IPS DF 6.9 (cell line): Measurements from ENCODE around the gene EYA2.

Experiments used
- DNase-seq: peaks from one replicate; pipeline ENCODE4 v3.0.0-alpha.2; 2013; ENCODE audit warnings: low read depth, low spot score
- H3K27ac ChIP-seq: one replicate; pipeline ENCODE4 v1.5.1; 2013; ENCODE audit warnings: low read length, control low read depth
- H3K27me3 ChIP-seq: 2 replicates; pipeline ENCODE4 v1.6.1; 2013; ENCODE audit warnings: mild to moderate bottlenecking, low read length; ENCODE audit not compliant: control insufficient read depth, insufficient read depth
- H3K36me3 ChIP-seq: 2 replicates; pipeline ENCODE4 v1.6.1; 2013; ENCODE audit warnings: low read length; ENCODE audit not compliant: control insufficient read depth, insufficient read depth
- H3K4me1 ChIP-seq: 2 replicates; pipeline ENCODE4 v1.6.1; 2013; ENCODE audit warnings: low read length; ENCODE audit not compliant: control insufficient read depth, insufficient read depth
- H3K4me3 ChIP-seq: 2 replicates; pipeline ENCODE4 v1.5.1; 2013; ENCODE audit warnings: mild to moderate bottlenecking, low read length
- H3K9me3 ChIP-seq: 2 replicates; pipeline ENCODE4 v1.6.1; 2013; ENCODE audit warnings: low read length, inconsistent platforms; ENCODE audit not compliant: control insufficient read depth, insufficient read depth
- WGBS: extraction: QIAGEN DNeasy Blood & Tissue Kit; methylation state at CpG from one replicate; pipeline ENCODE4 v1.1.7; 2013; ENCODE audit warnings: mixed read lengths, missing lambda C conversion rate; ENCODE audit not compliant: insufficient read length, insufficient coverage; 5-methylcytosine and 5-hydroxymethylcytosine counted together

The EYA2 gene

GRCh38 chr20:46963758-46964617, 69.3 kb downstream of the EYA2 start:
- DNase-seq, result no peak
- Histone ChIP-seq H3K36me3 (no peaks in the 10 kb centered on the region), H3K27ac (no peak overlapping the region), H3K4me1 (0 out of 2 replicates have a peak, but pooled peaks cover 2% of the 10 kb centered on the region), H3K4me3 (no peak overlapping the region), H3K9me3 (no peaks in the 10 kb centered on the region), H3K27me3 (no peaks in the 10 kb centered on the region)
- no CpG with 5 or more reads among the region's 13 CpGs for WGBS

GRCh38 chr20:46964618-46965455, 70.2 kb downstream of the EYA2 start:
- H3K4me1 ChIP-seq, result 0 out of 2 replicates have a peak, but pooled peaks cover 2% of the 10 kb centered on the region
- H3K27ac ChIP-seq, result no peak overlapping the region
- H3K4me3 ChIP-seq, result no peak overlapping the region
- DNase-seq, result no peak
- no peaks in the 10 kb centered on the region for H3K27me3 ChIP-seq
- H3K36me3 ChIP-seq, result no peaks in the 10 kb centered on the region
- no CpG with 5 or more reads among the region's 17 CpGs for WGBS
- no peaks in the 10 kb centered on the region for H3K9me3 ChIP-seq

GRCh38 chr20:46965477-46965876, 70.8 kb downstream of the EYA2 start:
- Histone ChIP-seq H3K27ac (no peak overlapping the region), H3K36me3 (no peaks in the 10 kb centered on the region), H3K27me3 (no peaks in the 10 kb centered on the region), H3K9me3 (no peaks in the 10 kb centered on the region), H3K4me3 (no peak overlapping the region), H3K4me1 (0 out of 2 replicates have a peak, but pooled peaks cover 2% of the 10 kb centered on the region)
- WGBS, result no CpG with 5 or more reads among the region's 14 CpGs
- DNase-seq, result no peak

- H3K27me3 ChIP-seq, result no peaks in the 10 kb centered on the region
- no peak overlapping the region for H3K27ac ChIP-seq
- 0 out of 2 replicates have a peak, but pooled peaks cover 2% of the 10 kb centered on the region for H3K4me1 ChIP-seq
- no CpG with 5 or more reads among the region's 2 CpGs for WGBS
- DNase-seq, result no peak
- H3K4me3 ChIP-seq, result no peak overlapping the region
- no peaks in the 10 kb centered on the region for H3K9me3 ChIP-seq
- no peaks in the 10 kb centered on the region for H3K36me3 ChIP-seq
These were observed 73.0 kb downstream of the EYA2 start for GRCh38 chr20:46967646-46968045.

GRCh38 chr20:46970937-46971630, 76.4 kb downstream of the EYA2 start:
- H3K27ac ChIP-seq, result no peak overlapping the region
- DNase-seq, result peak; percentile 87
- no peaks in the 10 kb centered on the region for H3K9me3 ChIP-seq
- no peaks in the 10 kb centered on the region for H3K36me3 ChIP-seq
- WGBS, result no CpG with 5 or more reads among the region's 4 CpGs
- H3K4me1 ChIP-seq, result no peaks in the 10 kb centered on the region
- H3K27me3 ChIP-seq, result no peaks in the 10 kb centered on the region
- no peak overlapping the region for H3K4me3 ChIP-seq

- Histone ChIP-seq H3K9me3 (no peaks in the 10 kb centered on the region), H3K27me3 (no peaks in the 10 kb centered on the region), H3K36me3 (no peaks in the 10 kb centered on the region), H3K4me3 (no peak overlapping the region), H3K4me1 (no peaks in the 10 kb centered on the region), H3K27ac (no peak overlapping the region)
- WGBS, result no CpG with 5 or more reads among the region's 6 CpGs
- DNase-seq, result no peak
These were observed 79.1 kb downstream of the EYA2 start for GRCh38 chr20:46973766-46974165.

GRCh38 chr20:46974669-46975434, 80.2 kb downstream of the EYA2 start:
- no peak for DNase-seq
- Histone ChIP-seq H3K27ac (no peak overlapping the region), H3K4me3 (no peak overlapping the region), H3K9me3 (no peaks in the 10 kb centered on the region), H3K36me3 (no peaks in the 10 kb centered on the region), H3K4me1 (no peaks in the 10 kb centered on the region), H3K27me3 (no peaks in the 10 kb centered on the region)
- no CpG with 5 or more reads among the region's 10 CpGs for WGBS

- DNase-seq, result no peak
- Histone ChIP-seq H3K36me3 (no peaks in the 10 kb centered on the region), H3K4me3 (no peak overlapping the region), H3K4me1 (no peaks in the 10 kb centered on the region), H3K9me3 (no peaks in the 10 kb centered on the region), H3K27me3 (no peaks in the 10 kb centered on the region), H3K27ac (no peak overlapping the region)
- WGBS, result no CpG with 5 or more reads among the region's 6 CpGs
These were observed 81.3 kb downstream of the EYA2 start for GRCh38 chr20:46975976-46976375.

- no peak for DNase-seq
- H3K27ac ChIP-seq, result no peak overlapping the region
- no peaks in the 10 kb centered on the region for H3K9me3 ChIP-seq
- no peaks in the 10 kb centered on the region for H3K36me3 ChIP-seq
- no peaks in the 10 kb centered on the region for H3K27me3 ChIP-seq
- no peaks in the 10 kb centered on the region for H3K4me1 ChIP-seq
- H3K4me3 ChIP-seq, result no peak overlapping the region
These were observed 82.6 kb downstream of the EYA2 start for GRCh38 chr20:46977204-46977603.
